Neural cell (in vitro differentiated cells): ENCODE measurements around the gene EPB41L2. TPM values are rescaled to one million over a fixed set of nuclear protein-coding genes. Genes with fewer than 3 reads are reported as not detected.

Experiments
- H2AFZ ChIP-seq: fragments of 200-600, 300-800 bp; sonication (generic), shearing (Covaris generic); 2 replicates; pipeline ENCODE4 v1.6.0; 2014; ENCODE audit warnings: low read depth, mild to moderate bottlenecking, antibody characterized with exemption, low read length, moderate library complexity
- H3F3A ChIP-seq: fragments of 200-600 bp; shearing (Covaris generic); 2 replicates; pipeline ENCODE4 v1.6.1; 2016; ENCODE audit warnings: mild to moderate bottlenecking, moderate library complexity, mixed read lengths, antibody characterized with exemption, low read length; ENCODE audit not compliant: insufficient read depth, poor library complexity, severe bottlenecking
- H3K27ac ChIP-seq: fragments of 200-600, 300-800 bp; sonication (generic), shearing (Covaris generic); 2 replicates; pipeline ENCODE4 v1.5.1; 2014; ENCODE audit warnings: mild to moderate bottlenecking, low read length, moderate library complexity
- H3K27me3 ChIP-seq: fragments of 300-800, 200-600 bp; sonication (generic), shearing (Covaris generic); 2 replicates; pipeline ENCODE4 v1.6.0; 2014; ENCODE audit warnings: mild to moderate bottlenecking, low read depth, low read length, moderate library complexity; ENCODE audit not compliant: insufficient read depth
- H3K36me3 ChIP-seq: fragments of 300-800, 200-600 bp; sonication (generic), shearing (Covaris generic); 2 replicates; pipeline ENCODE4 v1.5.1; 2014; ENCODE audit warnings: mild to moderate bottlenecking, antibody characterized with exemption, low read length, moderate library complexity; ENCODE audit not compliant: insufficient read depth
- H3K4me2 ChIP-seq: fragments of 300-800, 200-600 bp; sonication (generic), shearing (Covaris generic); 2 replicates; pipeline ENCODE4 v1.6.0; 2014; ENCODE audit warnings: mild to moderate bottlenecking, low read length
- H3K4me3 ChIP-seq: fragments of 300-800, 200-600 bp; sonication (generic), shearing (Covaris generic); 2 replicates; pipeline ENCODE4 v1.5.1; 2014; ENCODE audit warnings: mild to moderate bottlenecking, low read length, moderate library complexity
- H3K79me2 ChIP-seq: fragments of 200-600 bp; shearing (Covaris generic); replicated peaks from 2 replicates; pipeline ENCODE4 v1.6.0; 2014; ENCODE audit warnings: mild to moderate bottlenecking, low read length, moderate library complexity; ENCODE audit not compliant: insufficient read depth
- H3K9ac ChIP-seq: fragments of 300-800, 200-600 bp; sonication (generic), shearing (Covaris generic); 2 replicates; pipeline ENCODE4 v1.6.1; 2016; ENCODE audit warnings: mild to moderate bottlenecking, low read length, mixed read lengths
- H3K9me2 ChIP-seq: fragments of 200-600 bp; shearing (Covaris generic); 2 replicates; pipeline ENCODE4 v1.6.1; 2016; ENCODE audit warnings: mild to moderate bottlenecking, low read length, mixed read lengths; ENCODE audit not compliant: insufficient read depth
- H3K9me3 ChIP-seq: fragments of 200-600, 300-800 bp; sonication (generic), shearing (Covaris generic); 2 replicates; pipeline ENCODE4 v1.6.1; 2016; ENCODE audit warnings: mild to moderate bottlenecking, mixed run types, low read length, moderate library complexity, mixed read lengths
- H4K20me1 ChIP-seq: fragments of 200-600 bp; shearing (Covaris generic); 2 replicates; pipeline ENCODE4 v1.6.1; 2016; ENCODE audit warnings: mild to moderate bottlenecking, mixed run types; ENCODE audit not compliant: insufficient read depth
- CTCF ChIP-seq: fragments of 450-650 bp; IDR thresholded peaks from 2 replicates; pipeline ENCODE4 v1.5.1; 2014; ENCODE audit warnings: antibody characterized with exemption, mild to moderate bottlenecking, moderate library complexity; ENCODE audit not compliant: poor library complexity, severe bottlenecking
- EP300 ChIP-seq: fragments of 450-650 bp; conservative IDR thresholded peaks from 2 replicates; pipeline ENCODE4 v1.6.1; 2014; ENCODE audit warnings: antibody characterized with exemption, mild to moderate bottlenecking, moderate library complexity; ENCODE audit not compliant: poor library complexity, severe bottlenecking
- EZH2 ChIP-seq: fragments of 200-600, 300-800 bp; shearing (Covaris generic), sonication (generic); IDR thresholded peaks from 2 replicates; pipeline ENCODE4 v1.6.1; 2014; ENCODE audit warnings: antibody characterized with exemption, low read length, borderline replicate concordance, mild to moderate bottlenecking; ENCODE audit not compliant: insufficient read depth, poor library complexity, severe bottlenecking
- MXI1 ChIP-seq: fragments of 450-650 bp; conservative IDR thresholded peaks from 2 replicates; pipeline ENCODE4 v1.6.1; 2014; ENCODE audit warnings: antibody characterized with exemption, mild to moderate bottlenecking; ENCODE audit not compliant: poor library complexity, severe bottlenecking
- POLR2AphosphoS5 ChIP-seq: IDR thresholded peaks from 2 replicates; pipeline ENCODE4 v1.6.1; 2012
- RAD21 ChIP-seq: fragments of 450-650 bp; conservative IDR thresholded peaks from 2 replicates; pipeline ENCODE4 v1.6.1; 2014; ENCODE audit warnings: antibody characterized with exemption, mild to moderate bottlenecking, moderate library complexity
- REST ChIP-seq: IDR thresholded peaks from 2 replicates; pipeline ENCODE4 v1.6.1; 2012; ENCODE audit warnings: borderline replicate concordance
- SMC3 ChIP-seq: fragments of 450-650 bp; conservative IDR thresholded peaks from 2 replicates; pipeline ENCODE4 v1.6.1; 2014; ENCODE audit warnings: antibody characterized with exemption, mild to moderate bottlenecking, moderate library complexity; ENCODE audit not compliant: poor library complexity
- TAF1 ChIP-seq: IDR thresholded peaks from 2 replicates; pipeline ENCODE4 v1.6.1; 2012; ENCODE audit warnings: low read depth
- polyA plus RNA-seq: library from polyadenylated mRNA; depleted of rRNA; stranded (reverse); fragments of >200 nt; gene quantifications from 2 replicates; pipeline ENCODE4 v1.2.3, GENCODE V29; 2014

Gene EPB41L2
- polyA plus RNA-seq, 1 donor from 2014 or later, result 13.5 TPM

- H3K9ac ChIP-seq, result no peak overlapping the region
- no peaks in the 10 kb centered on the region for H3K9me3 ChIP-seq
- no peaks in the 10 kb centered on the region for H3F3A ChIP-seq
- no peaks in the 10 kb centered on the region for H3K9me2 ChIP-seq
- H3K27ac ChIP-seq, result no peak overlapping the region
- H3K36me3 ChIP-seq, result no peaks in the 10 kb centered on the region
- no peak overlapping the region for H3K4me3 ChIP-seq
- H3K27me3 ChIP-seq, result no peaks in the 10 kb centered on the region
- no peak overlapping the region for H3K4me2 ChIP-seq
- H2AFZ ChIP-seq, result no peak overlapping the region
- no peaks in the 10 kb centered on the region for H4K20me1 ChIP-seq
- TF ChIP-seq RAD21, result no peak
- TF ChIP-seq SMC3, result no peak
- no peak for TF ChIP-seq EZH2
- no peak for TF ChIP-seq POLR2AphosphoS5
- TF ChIP-seq MXI1, result no peak
- H3K79me2 ChIP-seq, result no peaks in the 10 kb centered on the region
Observed at GRCh38 chr6:131068165-131068564, 5.1 kb upstream of the EPB41L2 start.

- Histone ChIP-seq H3K9me3 (no peaks in the 10 kb centered on the region), H3F3A (no peaks in the 10 kb centered on the region), H4K20me1 (no peaks in the 10 kb centered on the region), H3K27ac (no peak overlapping the region), H3K9me2 (no peaks in the 10 kb centered on the region), H3K9ac (no peak overlapping the region), H2AFZ (no peak overlapping the region), H3K4me3 (no peak overlapping the region), H3K79me2 (no peaks in the 10 kb centered on the region), H3K36me3 (no peaks in the 10 kb centered on the region), H3K27me3 (no peaks in the 10 kb centered on the region), H3K4me2 (no peak overlapping the region)
- TF ChIP-seq TAF1 (no peak), POLR2AphosphoS5 (no peak), RAD21 (no peak), SMC3 (no peak), EP300 (no peak), CTCF (no peak), MXI1 (no peak), EZH2 (no peak), REST (no peak)
Observed at GRCh38 chr6:131067521-131067920, 4.5 kb upstream of the EPB41L2 start.
